HG03103 (cell line): Measurements from ENCODE around the gene GNS.
A peak's percentile ranks its signal among the peaks of the same experiment; 100 is the strongest.
"Not testable (repeated sequence)": the region's sequence is repeated elsewhere in the genome, so short reads cannot be mapped to it uniquely, and the experiment has no call there.

Experiments used
- ATAC-seq: cut with Tn5 transposase; IDR thresholded peaks from one replicate; pipeline ENCODE4 v1.9.1; 2021; ENCODE audit warnings: low read depth; ENCODE audit not compliant: unreplicated experiment

The GNS gene

DNA sequence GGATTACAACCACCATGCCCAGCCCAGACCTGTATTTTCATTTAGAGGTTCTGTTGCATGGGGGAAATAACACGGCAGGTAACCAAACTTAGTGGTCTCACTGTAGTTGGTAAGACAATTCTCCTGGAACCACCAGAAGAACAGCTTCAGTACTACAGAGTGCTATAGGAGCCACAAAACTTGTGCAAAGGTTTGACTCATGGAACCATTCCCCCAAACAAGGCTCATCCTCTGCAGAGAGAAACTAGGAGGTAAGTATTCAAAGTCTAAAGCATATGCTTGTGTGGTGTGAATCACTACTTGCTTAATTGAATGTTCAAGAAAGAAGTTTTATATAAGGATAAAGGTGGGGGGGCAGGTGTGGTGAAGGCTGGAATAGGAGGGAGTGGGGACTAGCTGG lies 58.7 kb downstream of the GNS start:
- ATAC-seq = no peak

- no peak for ATAC-seq
Measured at GRCh38 chr12:64699504-64700115, 59.6 kb downstream of the GNS start.

DNA sequence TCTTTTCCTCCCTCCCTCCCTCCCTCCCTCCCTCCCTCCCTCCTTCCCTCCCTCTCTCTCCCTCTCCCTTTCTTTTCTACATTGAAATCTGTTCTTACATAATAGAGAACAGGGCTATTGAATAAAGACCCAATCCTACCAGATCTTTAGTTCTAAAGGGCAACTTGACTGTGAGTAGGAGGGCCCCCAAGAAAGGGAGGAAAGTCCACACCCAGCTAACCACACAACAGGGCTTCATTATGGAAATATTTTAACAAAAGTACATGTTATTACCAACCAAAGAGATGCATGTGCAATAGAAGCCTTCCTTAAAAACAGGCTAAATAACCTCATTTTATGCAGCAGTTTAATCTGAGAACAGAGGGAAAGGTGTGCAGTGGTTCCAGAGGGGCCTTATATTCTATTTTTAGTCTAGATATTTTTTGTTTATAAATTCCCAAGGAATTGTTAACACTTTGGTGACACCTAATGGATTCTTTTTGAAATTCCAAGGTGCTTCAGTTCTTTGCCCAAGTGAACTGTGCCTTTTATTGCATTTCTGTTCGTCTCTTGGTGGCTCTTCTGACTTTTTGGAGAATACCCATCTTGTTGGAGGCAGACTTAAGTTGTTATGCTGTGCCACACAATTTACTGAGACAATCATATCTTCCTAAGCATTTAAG lies 63.0 kb downstream of the GNS start:
- ATAC-seq = no peak

DNA sequence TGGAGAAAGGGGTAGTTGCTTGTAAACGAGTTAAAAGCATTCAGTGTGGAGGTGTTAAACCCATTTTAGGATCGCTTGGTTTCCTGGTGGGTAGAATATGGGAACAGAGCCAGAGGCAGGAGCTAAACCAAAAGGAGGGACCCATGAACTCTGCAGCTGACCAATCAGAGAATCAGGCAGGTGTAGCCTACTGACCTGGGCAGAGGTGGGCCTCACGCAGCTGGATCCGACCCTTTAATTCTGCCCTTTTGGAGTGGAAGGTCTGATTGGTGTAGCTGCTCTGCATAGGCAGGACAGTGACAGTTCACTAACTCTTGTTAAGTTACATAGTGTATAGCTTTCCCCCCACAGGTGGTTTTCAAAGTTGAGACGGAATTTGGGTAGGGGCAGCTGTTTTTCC lies 63.7 kb downstream of the GNS start:
- ATAC-seq = no peak

GRCh38 chr12:64694130-64695040 lies 64.8 kb downstream of the GNS start:
- no peak for ATAC-seq

DNA sequence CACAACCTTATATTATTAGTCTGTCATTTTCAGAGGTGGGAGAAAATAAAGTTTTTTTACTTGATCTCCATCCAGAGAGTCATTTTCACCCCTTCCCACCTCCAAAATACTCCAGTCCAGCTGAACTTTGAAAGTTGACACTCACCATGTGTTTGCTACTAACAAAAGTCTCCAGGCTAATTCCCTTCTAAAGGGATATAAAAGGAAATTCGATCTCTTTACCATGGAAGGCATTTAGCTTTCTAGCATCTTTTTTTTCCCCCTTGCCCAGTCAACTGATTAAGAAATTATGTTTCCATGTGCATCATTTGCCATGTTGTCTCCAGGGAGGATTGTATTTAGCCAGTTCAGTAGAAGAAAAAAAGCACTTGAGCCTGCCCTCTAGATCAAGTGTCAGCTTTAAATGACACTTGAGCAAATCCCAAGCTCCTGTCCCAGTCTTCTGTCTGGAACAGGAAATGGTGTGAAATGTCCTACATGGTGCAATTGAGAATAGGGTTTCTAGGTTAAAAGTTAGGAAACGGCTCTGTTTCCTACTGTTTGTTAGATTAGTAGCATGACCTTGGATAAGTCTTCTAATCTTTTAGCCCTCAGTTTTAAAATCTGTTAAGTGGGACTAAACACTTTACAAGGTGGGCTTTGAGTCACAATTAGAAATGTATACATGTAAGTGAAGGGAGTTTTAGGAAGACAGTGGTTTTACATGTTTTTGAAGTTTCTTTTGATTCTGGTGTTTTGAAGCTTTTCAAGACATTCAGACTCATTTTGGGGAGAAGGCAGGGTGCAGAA lies 67.2 kb downstream of the GNS start:
- ATAC-seq = no peak

- ATAC-seq = no peak
Measured at GRCh38 chr12:64691227-64691794, 67.9 kb downstream of the GNS start.

GRCh38 chr12:64690236-64690635 lies 69.0 kb downstream of the GNS start:
- not testable (repeated sequence) for ATAC-seq

- no peak for ATAC-seq
Measured at GRCh38 chr12:64688715-64689114, 70.5 kb downstream of the GNS start.

DNA sequence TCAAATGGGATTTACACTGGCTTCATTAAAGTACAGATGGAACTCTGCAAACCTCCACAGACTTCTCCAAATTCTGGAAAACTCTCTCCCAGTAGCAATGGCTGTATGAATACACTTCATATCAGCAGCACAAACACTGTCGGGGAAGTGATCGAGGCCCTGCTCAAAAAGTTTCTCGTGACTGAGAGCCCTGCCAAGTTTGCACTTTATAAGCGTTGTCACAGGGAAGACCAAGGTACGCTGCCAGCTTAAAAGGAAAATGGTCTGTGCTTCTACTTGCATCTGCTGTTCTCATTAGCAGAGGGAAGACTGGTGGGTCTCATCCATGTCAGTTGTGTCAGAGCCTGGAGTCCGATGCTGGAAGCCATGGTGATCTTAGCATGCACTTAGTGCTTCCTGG lies 71.0 kb downstream of the GNS start:
- no peak for ATAC-seq

DNA sequence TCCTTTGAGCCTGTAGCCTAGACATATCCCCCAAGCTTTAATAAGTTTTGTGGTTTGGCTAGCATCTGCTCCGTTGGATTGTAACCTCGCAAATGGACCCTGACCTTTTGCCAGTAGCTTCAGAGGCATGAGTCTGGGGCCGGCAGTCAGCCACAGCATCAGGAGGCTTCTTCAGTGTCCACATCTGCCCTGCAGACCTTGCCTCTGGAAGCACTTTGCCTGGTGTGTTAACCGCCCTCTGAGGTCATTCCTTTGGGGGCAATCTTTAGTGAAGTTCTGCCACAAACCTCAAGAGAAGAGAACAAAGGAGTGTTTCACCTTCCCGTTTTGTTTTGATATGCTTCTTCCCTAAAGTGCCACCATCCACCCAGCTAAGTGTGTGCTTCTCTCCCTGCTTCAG lies 71.4 kb downstream of the GNS start:
- ATAC-seq = no peak

DNA sequence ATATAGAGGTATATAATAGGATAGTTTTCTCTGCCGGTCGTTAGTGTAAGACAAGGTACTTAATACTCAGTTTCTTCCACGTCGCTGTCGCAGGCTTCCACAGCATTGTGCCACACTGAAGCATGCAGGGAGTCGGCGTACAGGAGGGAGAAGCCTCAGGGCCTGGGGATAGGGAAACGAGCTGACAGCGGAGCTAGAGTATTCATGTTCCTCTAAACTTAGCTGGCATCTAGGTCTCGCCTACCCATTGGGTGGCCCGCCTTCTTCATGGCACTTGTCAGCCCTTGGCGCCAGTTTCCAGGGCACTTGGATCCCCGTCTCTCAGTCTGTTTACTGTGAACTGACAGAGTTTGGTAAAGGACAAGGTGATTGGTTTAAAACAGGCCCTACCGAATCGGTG lies 73.6 kb downstream of the GNS start:
- ATAC-seq = no peak

DNA sequence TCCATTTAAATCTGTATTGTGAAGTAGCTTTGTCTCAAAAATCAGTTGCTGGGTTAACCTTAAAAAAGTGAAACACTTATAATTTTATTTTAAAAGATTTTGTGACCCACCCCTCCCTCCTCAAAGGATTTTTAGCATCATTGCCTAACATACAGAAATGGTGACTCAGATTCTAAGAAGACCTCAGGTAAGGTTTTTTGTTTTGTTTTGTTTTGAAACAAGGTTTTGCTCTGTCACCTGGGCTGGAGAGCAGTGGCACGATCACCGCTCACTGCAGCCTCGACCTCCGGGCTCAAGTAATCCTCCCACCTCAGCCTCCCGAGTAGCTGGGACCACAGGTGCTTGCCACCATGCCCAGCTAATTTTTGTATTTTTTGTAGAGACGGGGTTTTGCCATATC lies 74.2 kb downstream of the GNS start:
- ATAC-seq = no peak

DNA sequence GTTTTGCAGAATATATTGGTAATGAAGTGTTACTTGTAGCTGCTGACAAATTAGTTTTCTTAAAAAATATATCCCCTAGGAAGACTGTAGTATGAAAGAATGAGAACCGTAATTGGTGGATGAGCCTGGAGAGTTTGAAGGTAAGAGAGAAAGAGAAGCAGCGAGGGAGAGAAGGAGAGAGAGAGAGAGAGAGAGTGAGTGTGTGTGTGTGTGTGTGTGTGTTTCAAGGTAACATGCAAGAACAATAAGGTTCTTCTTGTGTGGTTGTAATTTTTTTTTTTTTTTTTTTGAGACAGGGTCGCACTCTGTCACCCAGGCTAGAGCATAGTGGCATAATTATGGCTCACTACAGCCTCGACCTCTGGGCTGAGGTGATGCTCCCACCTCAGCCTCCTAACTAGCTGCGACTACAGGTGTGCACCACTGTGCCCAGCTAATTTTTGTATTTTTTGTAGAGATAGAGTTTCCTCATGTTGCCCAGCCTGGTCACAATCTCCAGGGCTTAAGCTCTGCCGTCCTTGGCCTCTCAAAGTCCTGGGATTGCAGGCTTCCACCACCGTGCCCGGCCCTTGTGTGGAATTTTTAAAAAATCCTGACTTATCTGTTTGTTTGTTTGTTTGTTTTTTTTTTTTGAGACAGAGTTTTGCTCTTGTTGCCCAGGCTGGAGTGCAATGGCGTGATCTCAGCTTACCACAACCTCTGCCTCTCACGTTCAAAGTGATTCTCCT lies 75.2 kb downstream of the GNS start:
- ATAC-seq = no peak

DNA sequence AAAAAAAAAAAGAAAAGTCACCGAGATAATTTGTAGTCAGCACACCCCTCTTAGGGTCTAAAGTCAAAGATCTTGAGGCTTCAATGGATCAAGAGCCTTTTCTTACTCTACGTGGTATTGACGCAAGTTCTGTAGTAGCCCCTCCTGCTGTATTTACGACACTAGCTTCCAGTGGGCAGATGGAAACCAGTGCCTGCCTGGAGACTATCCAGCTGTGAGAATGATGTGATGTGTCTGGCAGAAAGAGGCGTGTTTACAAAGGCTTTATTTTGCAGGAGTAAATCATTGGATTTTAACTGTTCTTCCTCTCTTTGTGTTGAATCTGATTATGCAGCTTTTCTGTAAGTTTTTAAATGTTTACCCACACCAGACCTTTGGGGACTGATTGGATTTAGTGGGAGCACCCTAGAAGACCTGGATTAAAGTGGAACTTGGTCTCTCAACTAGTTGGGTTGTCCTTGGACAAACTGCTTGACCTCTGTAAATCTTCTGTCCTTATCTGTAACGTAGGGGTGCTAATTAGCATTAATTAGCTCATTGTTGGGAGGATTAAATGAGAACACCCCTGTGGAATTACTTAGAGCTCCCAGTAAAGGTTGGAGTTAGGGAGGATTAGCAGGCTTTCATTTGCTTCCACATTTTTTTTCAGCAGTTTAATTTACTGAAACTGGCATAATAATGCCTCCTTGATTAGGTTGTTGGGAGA lies 76.5 kb downstream of the GNS start:
- no peak for ATAC-seq

GRCh38 chr12:64681200-64682052 lies 77.8 kb downstream of the GNS start:
- no peak for ATAC-seq

GRCh38 chr12:64680235-64680634 lies 79.0 kb downstream of the GNS start:
- ATAC-seq = no peak

GRCh38 chr12:64679487-64680001 lies 79.7 kb downstream of the GNS start:
- peak; percentile 35 for ATAC-seq
